A673 (cell line): ENCODE data around the gene AFAP1.

ENCODE experiments used
- EZH2 ChIP-seq: fragments of 200-600 bp; sonication (generic); IDR thresholded peaks from 2 replicates; pipeline ENCODE4 v1.6.1; 2017; ENCODE audit warnings: borderline replicate concordance, low read depth, mild to moderate bottlenecking, mixed read lengths, antibody characterized with exemption, low read length; ENCODE audit not compliant: poor library complexity, severe bottlenecking
- TF ChIP-seq, protein P1 (sequence below): fragments of 300-800, 200-600 bp; sonication (generic); conservative IDR thresholded peaks from 2 replicates; pipeline ENCODE4 v1.5.1; 2017; ENCODE audit warnings: low read depth, mild to moderate bottlenecking, antibody characterized with exemption, low read length, moderate library complexity, mixed read lengths

DNA sequence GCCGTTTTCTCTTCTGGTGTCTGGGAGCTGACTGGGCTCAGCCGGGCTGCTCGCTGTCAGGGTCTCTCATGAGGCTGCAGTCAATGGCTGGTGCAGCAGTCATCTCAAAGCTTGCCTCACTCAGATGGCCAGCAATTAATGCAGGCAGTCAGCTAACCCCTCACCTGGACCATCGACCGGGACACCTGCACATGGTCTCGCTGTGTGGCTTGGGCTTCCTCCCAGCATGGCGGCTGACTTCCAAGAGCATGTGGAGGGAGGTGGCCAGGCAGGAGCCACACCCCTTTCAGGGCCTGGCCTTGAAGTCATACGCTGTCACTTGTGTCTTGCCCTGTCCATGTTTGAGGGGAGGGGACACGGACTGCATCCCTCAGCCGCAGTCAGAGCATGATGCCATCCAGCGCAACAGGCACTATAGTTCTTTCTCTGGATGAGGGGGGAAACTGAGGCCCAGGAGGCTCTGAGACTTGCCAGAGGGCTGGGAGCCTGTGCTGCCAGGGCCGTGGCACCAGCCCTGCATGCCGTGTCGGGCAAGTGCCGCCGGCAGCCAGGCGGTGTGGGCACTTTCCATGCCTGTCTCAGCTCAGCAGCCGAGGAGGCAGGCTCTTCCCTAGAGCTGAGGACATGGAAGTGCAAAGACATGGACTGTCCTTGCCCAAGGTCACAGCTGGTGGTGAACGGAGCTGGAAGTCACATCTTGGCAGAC is 201.8 kb downstream of the AFAP1 start:
- TF ChIP-seq, protein P1, sequence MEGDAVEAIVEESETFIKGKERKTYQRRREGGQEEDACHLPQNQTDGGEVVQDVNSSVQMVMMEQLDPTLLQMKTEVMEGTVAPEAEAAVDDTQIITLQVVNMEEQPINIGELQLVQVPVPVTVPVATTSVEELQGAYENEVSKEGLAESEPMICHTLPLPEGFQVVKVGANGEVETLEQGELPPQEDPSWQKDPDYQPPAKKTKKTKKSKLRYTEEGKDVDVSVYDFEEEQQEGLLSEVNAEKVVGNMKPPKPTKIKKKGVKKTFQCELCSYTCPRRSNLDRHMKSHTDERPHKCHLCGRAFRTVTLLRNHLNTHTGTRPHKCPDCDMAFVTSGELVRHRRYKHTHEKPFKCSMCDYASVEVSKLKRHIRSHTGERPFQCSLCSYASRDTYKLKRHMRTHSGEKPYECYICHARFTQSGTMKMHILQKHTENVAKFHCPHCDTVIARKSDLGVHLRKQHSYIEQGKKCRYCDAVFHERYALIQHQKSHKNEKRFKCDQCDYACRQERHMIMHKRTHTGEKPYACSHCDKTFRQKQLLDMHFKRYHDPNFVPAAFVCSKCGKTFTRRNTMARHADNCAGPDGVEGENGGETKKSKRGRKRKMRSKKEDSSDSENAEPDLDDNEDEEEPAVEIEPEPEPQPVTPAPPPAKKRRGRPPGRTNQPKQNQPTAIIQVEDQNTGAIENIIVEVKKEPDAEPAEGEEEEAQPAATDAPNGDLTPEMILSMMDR = no peak
- TF ChIP-seq EZH2 = no peak
